ENCODE measurements around the gene GPSM1.

GPSM1 gene

DNA sequence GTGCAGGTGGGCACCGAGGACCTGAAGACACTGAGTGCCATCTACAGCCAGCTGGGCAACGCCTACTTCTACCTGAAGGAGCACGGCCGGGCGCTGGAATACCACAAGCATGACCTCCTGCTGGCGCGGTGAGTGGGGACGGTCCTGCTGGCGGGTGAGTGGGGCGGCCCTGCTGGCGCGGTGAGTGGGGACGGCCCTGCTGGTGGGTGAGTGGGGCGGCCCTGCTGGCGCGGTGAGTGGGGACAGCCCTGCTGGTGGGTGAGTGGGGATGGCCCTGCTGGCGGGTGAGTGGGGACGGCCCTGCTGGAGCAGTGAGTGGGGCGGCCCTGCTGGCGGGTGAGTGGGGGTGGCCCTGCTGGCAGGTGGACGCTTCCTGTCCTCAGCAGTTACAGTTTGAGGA lies 7.2 kb downstream of the GPSM1 start:
- H3K4me3 Mint-ChIP-seq = no peak overlapping the region
- H3K4me1 Mint-ChIP-seq = peaks cover 0 to 7% of the 10 kb centered on the region in 2 donors
- no peak for DNase-seq
- H3K27me3 Mint-ChIP-seq = peaks cover 0 to 9% of the 10 kb centered on the region in 2 donors
- no peaks in the 10 kb centered on the region for H3K36me3 Mint-ChIP-seq
- no peak overlapping the region for H3K27ac Mint-ChIP-seq
- no peaks in the 10 kb centered on the region for H3K9me3 Mint-ChIP-seq
- no peak for ATAC-seq (replicated peaks)

DNA sequence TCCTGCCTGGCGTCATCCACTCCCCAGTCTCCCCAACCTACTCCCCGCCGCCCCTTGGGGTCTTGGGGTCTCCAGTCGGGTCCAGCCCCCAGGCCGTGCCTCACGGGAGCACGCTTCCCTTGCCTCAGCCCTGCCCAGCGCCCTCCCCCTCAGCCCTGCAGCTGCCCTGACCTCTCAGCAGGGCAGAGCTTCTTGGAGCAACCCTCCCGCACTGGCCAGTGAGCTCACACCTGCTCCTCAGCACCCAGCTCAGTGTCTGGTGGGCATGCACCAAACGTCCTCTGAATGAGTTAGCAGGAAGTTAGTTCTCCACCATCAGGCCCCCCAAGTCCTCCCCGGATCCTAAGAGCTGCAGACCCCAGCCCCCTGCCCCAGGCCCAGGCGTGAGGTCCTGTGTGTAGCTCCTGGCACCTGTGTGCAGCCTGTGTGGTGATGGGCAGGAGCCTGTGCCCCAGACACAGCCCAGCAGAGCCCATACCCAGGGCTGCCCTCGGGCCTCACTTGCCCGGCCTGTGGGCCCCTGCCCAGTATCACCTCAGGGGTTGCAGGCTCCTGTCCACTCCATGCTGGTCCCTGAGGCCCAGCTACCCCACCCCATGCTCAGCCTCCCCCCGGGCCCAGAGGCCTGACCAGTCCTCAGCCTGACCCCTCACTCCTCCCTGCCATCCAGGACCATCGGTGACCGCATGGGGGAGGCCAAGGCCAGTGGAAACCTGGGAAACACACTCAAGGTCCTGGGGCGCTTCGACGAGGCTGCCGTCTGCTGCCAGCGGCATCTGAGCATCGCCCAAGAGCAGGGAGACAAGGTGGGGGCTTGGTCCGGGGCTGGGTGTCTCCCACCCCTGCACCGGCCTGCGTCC lies 8.2 kb downstream of the GPSM1 start:
- Mint-ChIP-seq H3K36me3 (peaks cover 0 to 3% of the 10 kb centered on the region in 2 donors), H3K4me3 (no peak overlapping the region), H3K27ac (no peak overlapping the region)

DNA sequence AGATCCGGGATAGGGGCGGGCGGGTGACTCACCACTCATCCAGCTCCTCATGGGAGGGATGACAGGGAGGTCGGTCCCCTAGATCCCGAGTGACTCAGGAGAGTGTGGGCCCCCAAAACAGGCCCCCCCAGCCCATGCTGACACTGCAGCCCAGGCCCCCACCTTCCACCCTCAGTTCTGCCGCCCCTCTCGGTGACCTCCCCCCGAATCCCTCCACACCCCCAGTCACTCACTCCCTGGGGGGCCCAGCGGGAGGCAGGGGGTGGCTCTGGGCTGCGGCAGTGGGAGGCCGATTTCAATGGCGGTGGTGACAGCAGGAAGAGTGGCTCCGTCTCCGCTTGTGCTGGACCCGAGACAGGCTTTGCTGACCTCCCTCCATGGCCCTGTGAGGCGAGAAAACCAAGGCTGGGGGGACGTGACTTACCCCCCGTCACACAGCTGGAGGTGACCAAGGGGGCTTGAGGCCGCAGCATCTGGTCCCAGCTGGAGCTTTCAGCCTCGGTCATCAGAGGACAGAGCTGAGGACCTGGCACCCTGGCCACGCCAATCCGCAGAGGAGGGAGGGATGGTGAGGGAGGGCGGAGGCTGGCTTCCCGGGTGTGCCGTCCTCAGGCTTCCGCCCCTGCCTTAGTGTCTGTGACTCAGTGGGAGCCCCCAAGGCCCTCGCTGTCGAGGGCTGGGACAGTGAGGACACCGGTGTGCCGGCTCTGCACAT lies 9.0 kb downstream of the GPSM1 start:
- H3K4me1 Mint-ChIP-seq = no peaks in the 10 kb centered on the region
- no peaks in the 10 kb centered on the region for H3K9me3 Mint-ChIP-seq
- H3K4me3 Mint-ChIP-seq = no peak overlapping the region
- no peak for DNase-seq
- ATAC-seq (replicated peaks) = no peak
- no peaks in the 10 kb centered on the region for H3K27me3 Mint-ChIP-seq
- peaks cover 0 to 3% of the 10 kb centered on the region in 2 donors for H3K36me3 Mint-ChIP-seq
- no peak overlapping the region for H3K27ac Mint-ChIP-seq

More for the DNA sequence above, 8.2 kb downstream of the GPSM1 start:
- H3K4me1 Mint-ChIP-seq = peaks cover 0 to 3% of the 10 kb centered on the region in 2 donors
- ATAC-seq (replicated peaks) = no peak
- no peaks in the 10 kb centered on the region for H3K9me3 Mint-ChIP-seq
- no peak for DNase-seq
- H3K27me3 Mint-ChIP-seq = peaks cover 0 to 4% of the 10 kb centered on the region in 2 donors

DNA sequence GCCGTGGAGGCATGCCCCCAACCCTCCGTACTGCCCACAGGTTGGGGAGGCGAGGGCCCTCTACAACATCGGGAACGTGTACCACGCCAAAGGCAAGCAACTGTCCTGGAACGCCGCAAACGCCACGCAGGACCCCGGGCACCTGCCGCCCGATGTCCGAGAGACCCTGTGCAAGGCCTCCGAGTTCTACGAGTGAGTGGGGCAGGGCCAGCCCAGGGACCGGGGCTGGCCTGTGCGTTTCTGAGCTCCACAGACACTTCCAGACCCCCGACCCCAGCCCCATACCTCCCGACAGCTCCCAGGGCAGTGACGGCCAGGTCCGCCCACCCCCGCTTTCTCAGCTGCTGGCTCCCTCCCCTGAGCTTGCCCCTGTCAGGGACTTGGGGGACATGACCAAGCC lies 9.5 kb downstream of the GPSM1 start:
- no peaks in the 10 kb centered on the region for H3K9me3 Mint-ChIP-seq
- no peak overlapping the region for H3K4me3 Mint-ChIP-seq
- no peak overlapping the region for H3K27ac Mint-ChIP-seq
- no peaks in the 10 kb centered on the region for H3K27me3 Mint-ChIP-seq
- H3K36me3 Mint-ChIP-seq = peaks cover 0 to 3% of the 10 kb centered on the region in 2 donors
- no peaks in the 10 kb centered on the region for H3K4me1 Mint-ChIP-seq
- ATAC-seq (replicated peaks) (no peak), DNase-seq (no peak)

DNA sequence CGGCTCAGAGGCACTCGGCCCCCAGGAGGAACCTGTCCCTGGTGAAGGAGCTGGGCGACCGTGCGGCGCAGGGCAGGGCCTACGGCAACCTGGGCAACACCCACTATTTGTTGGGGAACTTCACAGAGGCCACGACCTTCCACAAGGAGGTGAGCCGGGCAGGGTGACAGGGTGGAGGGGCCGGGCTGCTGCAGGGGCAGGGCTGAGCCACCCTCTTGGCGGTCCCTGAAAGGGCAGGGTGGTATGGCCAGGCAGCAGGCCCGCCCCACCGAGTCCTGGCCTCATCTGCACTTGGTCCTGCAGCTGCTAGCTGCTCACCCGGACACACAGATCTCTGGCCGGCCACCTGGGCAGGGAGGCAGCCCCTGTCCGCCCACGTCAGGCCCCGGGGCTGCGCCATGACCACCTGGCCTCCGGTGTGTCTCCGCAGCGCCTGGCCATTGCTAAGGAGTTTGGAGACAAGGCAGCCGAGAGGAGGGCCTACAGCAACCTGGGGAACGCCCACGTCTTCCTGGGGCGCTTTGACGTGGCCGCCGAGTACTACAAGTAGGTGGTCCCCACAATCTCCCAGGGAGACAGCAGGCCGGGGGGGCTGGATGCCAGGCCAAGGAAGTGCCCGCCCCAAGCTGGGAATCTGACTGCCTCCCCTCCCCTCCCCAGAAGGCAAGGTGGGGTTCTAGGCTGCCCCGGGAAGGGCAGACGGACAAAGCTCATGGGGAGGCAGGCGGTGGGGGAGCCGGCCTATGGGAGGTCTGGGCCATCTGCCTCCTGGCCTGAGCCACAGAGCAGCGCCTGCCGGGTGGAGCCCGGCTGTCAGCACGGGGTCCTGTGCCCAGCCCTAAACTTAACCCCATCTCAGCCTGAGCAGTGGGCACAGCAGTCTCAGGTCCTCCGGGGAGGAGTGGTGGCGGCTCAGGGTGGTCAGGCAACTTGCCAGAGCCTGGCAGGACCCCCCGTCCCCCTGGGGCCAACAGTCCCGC lies 10.4 kb downstream of the GPSM1 start:
- H3K36me3 Mint-ChIP-seq = peaks cover 0 to 3% of the 10 kb centered on the region in 2 donors
- H3K4me3 Mint-ChIP-seq = no peak overlapping the region
- no peaks in the 10 kb centered on the region for H3K9me3 Mint-ChIP-seq
- no peaks in the 10 kb centered on the region for H3K27me3 Mint-ChIP-seq
- peaks cover 0 to 3% of the 10 kb centered on the region in 2 donors for H3K4me1 Mint-ChIP-seq
- DNase-seq = no peak
- ATAC-seq (replicated peaks) = no peak
- H3K27ac Mint-ChIP-seq = no peak overlapping the region

DNA sequence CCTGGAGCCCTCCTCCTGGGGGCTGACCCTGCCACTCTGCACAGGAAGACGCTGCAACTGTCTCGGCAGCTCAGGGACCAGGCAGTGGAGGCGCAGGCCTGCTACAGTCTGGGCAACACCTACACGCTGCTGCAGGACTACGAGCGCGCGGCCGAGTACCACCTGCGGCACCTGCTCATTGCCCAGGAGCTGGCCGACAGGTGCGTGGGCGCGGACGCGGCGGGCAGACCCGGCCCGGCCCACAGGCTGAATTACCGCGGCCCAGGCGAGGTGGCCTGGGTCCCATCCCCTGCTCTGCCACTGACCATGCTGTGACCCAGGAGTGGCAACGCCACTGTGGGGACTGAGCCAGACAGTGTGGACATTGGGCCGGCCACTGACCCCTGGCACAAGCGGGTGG lies 11.2 kb downstream of the GPSM1 start:
- no peak for DNase-seq

DNA sequence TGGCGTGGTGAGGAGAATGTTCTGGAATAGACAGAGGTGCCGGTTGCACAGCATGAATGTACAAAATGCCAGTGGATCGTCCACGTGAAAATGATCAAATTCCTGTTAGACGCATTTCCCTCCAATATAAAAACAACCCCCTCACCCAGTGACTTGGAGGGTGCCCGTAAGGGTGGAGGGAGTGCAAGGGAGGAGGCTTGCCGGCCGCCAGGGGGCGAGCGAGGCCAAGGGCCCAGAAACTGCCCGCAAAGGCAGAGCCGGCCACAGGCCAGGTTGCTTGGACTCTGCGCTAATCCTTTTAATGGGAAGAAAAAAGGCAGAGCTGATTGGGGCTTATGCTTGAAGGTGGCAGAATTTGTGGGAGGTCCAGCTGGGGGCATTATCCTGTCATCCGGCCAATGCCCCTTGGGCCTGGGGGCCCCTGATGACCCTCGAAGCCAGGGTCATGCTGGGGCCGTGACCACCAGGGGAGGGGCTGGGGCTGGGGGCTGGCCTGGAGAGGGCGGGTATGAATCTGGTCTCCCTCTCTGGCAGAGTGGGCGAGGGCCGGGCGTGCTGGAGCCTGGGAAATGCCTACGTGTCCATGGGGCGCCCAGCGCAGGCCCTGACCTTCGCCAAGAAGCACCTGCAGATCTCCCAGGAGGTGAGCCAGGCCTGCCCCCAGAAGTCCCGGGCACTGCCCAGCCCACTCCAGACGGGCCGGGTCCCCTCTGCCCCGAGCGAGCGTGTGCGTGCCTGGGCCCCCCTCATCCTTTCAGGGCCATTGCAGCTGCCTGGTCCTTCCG lies 12.0 kb downstream of the GPSM1 start:
- no peak for DNase-seq
- peaks cover 0 to 3% of the 10 kb centered on the region in 2 donors for H3K36me3 Mint-ChIP-seq
- peaks cover 0 to 6% of the 10 kb centered on the region in 2 donors for H3K4me1 Mint-ChIP-seq
- no peaks in the 10 kb centered on the region for H3K9me3 Mint-ChIP-seq
- peak; percentile 61 to 67 for ATAC-seq (replicated peaks)
- H3K27ac Mint-ChIP-seq = no peak overlapping the region
- H3K4me3 Mint-ChIP-seq = no peak overlapping the region
- no peaks in the 10 kb centered on the region for H3K27me3 Mint-ChIP-seq

More for the DNA sequence above, 11.2 kb downstream of the GPSM1 start:
- H3K4me3 Mint-ChIP-seq = no peak overlapping the region
- no peaks in the 10 kb centered on the region for H3K27me3 Mint-ChIP-seq
- peaks cover 0 to 6% of the 10 kb centered on the region in 2 donors for H3K4me1 Mint-ChIP-seq
- no peak overlapping the region for H3K27ac Mint-ChIP-seq
- H3K9me3 Mint-ChIP-seq = no peaks in the 10 kb centered on the region
- H3K36me3 Mint-ChIP-seq = peaks cover 0 to 3% of the 10 kb centered on the region in 2 donors
- no peak for ATAC-seq (replicated peaks)

DNA sequence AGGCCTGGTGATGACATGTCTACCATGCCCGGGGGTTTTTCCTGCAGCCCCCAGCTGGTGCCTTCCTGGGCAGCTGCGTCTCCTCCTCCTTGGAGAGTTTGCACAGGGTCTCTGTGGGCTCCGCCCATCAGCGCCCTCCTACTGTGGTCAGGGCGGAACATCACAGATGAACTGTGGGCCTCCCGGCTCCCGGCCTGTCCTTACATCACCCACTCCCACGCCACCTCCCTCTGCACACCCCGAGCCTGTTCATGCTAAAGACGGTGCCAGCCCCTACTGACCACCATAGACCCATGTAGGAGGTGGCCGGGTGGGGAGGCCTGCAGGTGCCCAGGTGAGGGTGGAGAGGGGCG lies 12.6 kb downstream of the GPSM1 start:
- peaks cover 0 to 6% of the 10 kb centered on the region in 2 donors for H3K4me1 Mint-ChIP-seq
- no peak for DNase-seq
- H3K27me3 Mint-ChIP-seq = no peaks in the 10 kb centered on the region
- no peak overlapping the region for H3K4me3 Mint-ChIP-seq
- ATAC-seq (replicated peaks) = no peak
- H3K9me3 Mint-ChIP-seq = no peaks in the 10 kb centered on the region
- H3K36me3 Mint-ChIP-seq = peaks cover 0 to 3% of the 10 kb centered on the region in 2 donors
- H3K27ac Mint-ChIP-seq = no peak overlapping the region

DNA sequence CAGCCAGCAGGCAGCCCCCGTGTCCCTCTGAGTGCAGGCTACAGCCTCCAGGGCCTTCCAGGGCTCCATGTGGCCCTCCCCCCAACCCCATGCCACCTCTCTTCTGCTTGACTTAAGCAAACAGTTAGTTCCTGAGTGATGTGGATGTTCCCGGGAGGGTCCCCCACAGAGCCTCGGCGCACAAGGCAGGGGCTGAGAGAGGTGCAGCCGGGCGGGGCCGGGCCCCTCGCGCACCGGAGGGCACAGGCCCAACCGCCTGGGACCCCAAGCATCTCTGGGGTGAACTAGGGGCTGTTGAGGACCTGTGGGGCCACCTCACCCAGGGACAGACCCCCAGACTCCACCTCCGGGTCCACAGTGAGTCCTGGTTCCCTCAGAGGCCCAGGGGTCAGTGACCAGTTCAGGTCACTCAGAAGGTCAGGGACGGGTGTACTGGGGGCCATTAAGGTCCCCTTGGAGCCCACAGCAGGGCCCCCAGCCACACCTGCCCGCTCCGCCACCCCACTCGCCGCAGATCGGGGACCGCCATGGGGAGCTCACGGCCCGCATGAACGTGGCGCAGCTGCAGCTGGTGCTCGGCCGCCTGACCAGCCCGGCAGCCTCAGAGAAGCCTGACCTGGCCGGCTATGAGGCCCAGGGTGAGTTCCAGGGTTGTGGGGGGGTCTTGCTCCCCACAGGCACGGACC lies 13.2 kb downstream of the GPSM1 start:
- no peak overlapping the region for H3K27ac Mint-ChIP-seq
- DNase-seq (no peak), ATAC-seq (replicated peaks) (no peak)
- peaks cover 0 to 3% of the 10 kb centered on the region in 2 donors for H3K36me3 Mint-ChIP-seq
- no peaks in the 10 kb centered on the region for H3K9me3 Mint-ChIP-seq
- H3K4me3 Mint-ChIP-seq = no peak overlapping the region
- H3K27me3 Mint-ChIP-seq = no peaks in the 10 kb centered on the region
- H3K4me1 Mint-ChIP-seq = peaks cover 0 to 6% of the 10 kb centered on the region in 2 donors

DNA sequence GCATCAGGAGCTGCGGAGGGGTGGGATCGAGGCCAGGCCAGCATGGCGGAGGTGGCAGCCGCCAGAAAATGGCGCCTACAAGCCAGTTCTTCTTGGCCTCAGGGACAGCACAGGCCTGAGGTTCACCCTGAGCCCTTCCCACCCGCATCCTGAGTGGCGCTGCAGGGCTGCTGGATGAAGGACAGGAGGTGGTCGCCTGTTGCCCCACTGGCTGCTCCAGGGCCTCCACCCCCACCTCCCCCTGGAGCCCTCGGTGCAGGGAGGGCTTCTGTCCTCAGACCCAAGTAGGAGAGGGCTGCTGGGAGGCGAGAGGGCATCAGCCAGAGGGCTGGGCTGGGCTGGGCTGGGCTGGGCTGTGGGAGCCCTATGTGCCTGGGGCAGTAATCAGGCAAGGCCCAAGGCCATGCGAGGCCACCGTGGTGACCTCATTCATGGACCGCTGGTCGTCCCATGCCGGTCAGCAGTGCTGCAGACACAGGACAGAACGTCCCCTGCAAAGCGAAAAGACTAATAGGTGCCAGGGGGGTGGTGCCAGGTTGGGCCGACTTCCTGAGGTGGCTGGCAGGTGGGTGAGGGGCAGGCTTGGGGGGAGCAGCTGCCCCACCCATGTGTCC lies 13.8 kb downstream of the GPSM1 start:
- no peak overlapping the region for H3K4me3 Mint-ChIP-seq
- ATAC-seq (replicated peaks) (no peak), DNase-seq (no peak)
- H3K27ac Mint-ChIP-seq = no peak overlapping the region
- H3K27me3 Mint-ChIP-seq = no peaks in the 10 kb centered on the region
- H3K9me3 Mint-ChIP-seq = no peaks in the 10 kb centered on the region
- H3K36me3 Mint-ChIP-seq = peaks cover 0 to 3% of the 10 kb centered on the region in 2 donors
- peaks cover 0 to 6% of the 10 kb centered on the region in 2 donors for H3K4me1 Mint-ChIP-seq

DNA sequence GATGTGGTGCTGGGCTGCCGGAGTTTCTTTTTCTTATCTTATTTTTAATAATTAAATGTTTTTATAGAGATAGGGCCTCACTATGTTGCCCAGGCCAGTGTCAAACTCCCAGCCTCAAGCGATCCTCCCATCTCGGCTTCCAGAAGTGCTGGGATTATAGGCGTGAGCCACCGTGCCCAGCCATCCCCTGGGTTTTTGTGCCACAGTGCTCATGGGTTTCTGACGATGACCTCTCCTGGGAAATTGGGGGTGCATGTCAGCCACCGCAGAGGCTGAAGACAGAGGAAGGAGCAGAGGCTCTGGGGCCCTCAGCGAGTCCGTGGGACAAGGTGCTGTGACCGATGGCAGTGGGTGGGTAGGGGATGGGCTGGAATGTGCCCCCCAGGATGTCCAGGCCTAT lies 14.4 kb downstream of the GPSM1 start:
- Mint-ChIP-seq H3K27me3 (no peaks in the 10 kb centered on the region), H3K4me3 (no peak overlapping the region), H3K36me3 (peaks cover 0 to 3% of the 10 kb centered on the region in 2 donors), H3K27ac (no peak overlapping the region), H3K4me1 (peaks cover 0 to 6% of the 10 kb centered on the region in 2 donors), H3K9me3 (no peaks in the 10 kb centered on the region)
- ATAC-seq (replicated peaks) (no peak), DNase-seq (no peak)

DNA sequence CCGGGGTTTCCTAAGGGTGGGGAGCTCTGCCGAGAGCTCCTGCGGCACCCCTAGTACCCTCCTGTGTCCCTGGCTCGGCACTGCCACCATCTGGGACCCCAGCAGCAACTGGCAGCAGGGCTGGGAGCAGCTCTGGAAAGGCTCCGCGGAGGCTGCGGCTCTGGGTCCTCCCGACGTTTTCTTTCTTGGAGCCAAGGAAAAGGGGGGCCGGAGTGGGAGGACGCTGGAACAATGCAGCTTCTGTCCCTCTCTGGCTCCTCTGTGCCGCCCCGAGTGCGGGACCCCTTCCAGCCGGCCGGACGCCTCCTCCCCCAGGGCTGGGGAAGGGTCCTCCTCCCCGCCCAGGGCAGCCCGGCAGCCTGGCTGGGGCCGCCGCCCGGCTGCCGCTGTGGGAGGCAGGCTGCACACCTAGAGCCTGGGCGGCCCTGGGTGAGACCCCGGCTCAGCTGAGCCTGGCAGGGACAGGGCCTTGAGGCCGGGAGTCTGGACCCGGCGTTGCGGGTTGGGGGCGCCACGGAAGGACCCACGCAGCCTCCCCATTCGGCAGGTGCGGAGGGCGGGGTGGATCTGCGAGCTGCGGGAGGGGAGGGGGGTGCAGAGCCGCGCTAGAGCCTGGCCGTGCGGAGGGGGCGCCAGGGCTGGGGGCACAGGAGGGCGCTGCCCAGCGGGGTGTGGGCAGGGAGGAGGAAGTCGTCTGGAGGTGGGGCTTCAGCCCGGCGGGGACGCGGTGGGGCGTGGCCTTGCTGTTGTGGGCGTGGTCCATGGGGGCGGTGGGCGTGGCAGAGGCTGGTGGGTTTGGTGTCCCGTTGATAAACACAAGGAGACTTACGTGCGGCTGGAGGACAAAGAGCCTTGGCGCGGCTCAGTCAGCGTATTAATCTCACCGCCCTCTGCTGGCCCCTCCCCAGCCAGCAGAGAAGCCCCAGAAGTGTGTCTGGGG lies 15.1 kb downstream of the GPSM1 start:
- peak; percentile 66 to 72 for ATAC-seq (replicated peaks)
- no peak overlapping the region for H3K27ac Mint-ChIP-seq
- peak overlapping the region in 1 of 2 donors; percentile 25 for H3K4me3 Mint-ChIP-seq
- H3K36me3 Mint-ChIP-seq = peaks cover 0 to 3% of the 10 kb centered on the region in 2 donors
- DNase-seq = peak; percentile 56
- no peaks in the 10 kb centered on the region for H3K9me3 Mint-ChIP-seq
- peaks cover 0 to 6% of the 10 kb centered on the region in 2 donors for H3K4me1 Mint-ChIP-seq
- no peaks in the 10 kb centered on the region for H3K27me3 Mint-ChIP-seq
